HG02973 (cell line): ENCODE results near the gene CALCA.

Experiments
- ATAC-seq: cut with Tn5 transposase; IDR thresholded peaks from one replicate; pipeline ENCODE4 v1.9.1; 2021; ENCODE audit warnings: moderate library complexity; ENCODE audit not compliant: unreplicated experiment

Gene CALCA

GRCh38 chr11:14949437-14950147, 22.6 kb downstream of the CALCA start:
- no peak for ATAC-seq

GRCh38 chr11:14942745-14943144, 29.4 kb downstream of the CALCA start:
- ATAC-seq: no peak

- no peak for ATAC-seq
Observed at GRCh38 chr11:14938936-14939335, 33.2 kb downstream of the CALCA start.

GRCh38 chr11:14934641-14935351, 37.4 kb downstream of the CALCA start:
- ATAC-seq: no peak

- no peak for ATAC-seq
Observed at GRCh38 chr11:14932447-14932846, 39.7 kb downstream of the CALCA start.

GRCh38 chr11:14930369-14930768, 41.8 kb downstream of the CALCA start:
- ATAC-seq: no peak

- ATAC-seq: no peak
Observed at GRCh38 chr11:14927146-14927545, 45.0 kb downstream of the CALCA start.

- no peak for ATAC-seq
Observed at GRCh38 chr11:14924318-14924717, 47.8 kb downstream of the CALCA start.
